Peyer's patch (tissue), 4 donors: ENCODE results near the gene GGPS1.

Source experiments
- CTCF ChIP-seq, 6 experiments: fragments of 450-650 bp in 4 of 6; fragments of 200-600 bp in 2 of 6; sonication (generic) in 1 of 6; IDR thresholded peaks; one replicate each; pipeline ENCODE4 v1.5.1; 2017 to 2019; ENCODE audit warnings: antibody characterized with exemption in 6 of 6, mild to moderate bottlenecking in 3 of 6, moderate library complexity in 1 of 6
- POLR2A ChIP-seq, 2 donors: fragments of 450-650 bp; IDR thresholded peaks; one replicate each; pipeline ENCODE4 v1.5.1; 2017; ENCODE audit warnings: antibody characterized with exemption in 2 of 2, mild to moderate bottlenecking in 2 of 2, moderate library complexity in 2 of 2

GRCh38 chr1:235342471-235342870 is 14.1 kb downstream of the GGPS1 start:
- no peak for TF ChIP-seq CTCF (IDR thresholded peaks at IDR 0.05)
- TF ChIP-seq POLR2A (IDR thresholded peaks at IDR 0.05): no peak
